ENCODE data around the gene ADAMTS14.

ADAMTS14 gene

DNA sequence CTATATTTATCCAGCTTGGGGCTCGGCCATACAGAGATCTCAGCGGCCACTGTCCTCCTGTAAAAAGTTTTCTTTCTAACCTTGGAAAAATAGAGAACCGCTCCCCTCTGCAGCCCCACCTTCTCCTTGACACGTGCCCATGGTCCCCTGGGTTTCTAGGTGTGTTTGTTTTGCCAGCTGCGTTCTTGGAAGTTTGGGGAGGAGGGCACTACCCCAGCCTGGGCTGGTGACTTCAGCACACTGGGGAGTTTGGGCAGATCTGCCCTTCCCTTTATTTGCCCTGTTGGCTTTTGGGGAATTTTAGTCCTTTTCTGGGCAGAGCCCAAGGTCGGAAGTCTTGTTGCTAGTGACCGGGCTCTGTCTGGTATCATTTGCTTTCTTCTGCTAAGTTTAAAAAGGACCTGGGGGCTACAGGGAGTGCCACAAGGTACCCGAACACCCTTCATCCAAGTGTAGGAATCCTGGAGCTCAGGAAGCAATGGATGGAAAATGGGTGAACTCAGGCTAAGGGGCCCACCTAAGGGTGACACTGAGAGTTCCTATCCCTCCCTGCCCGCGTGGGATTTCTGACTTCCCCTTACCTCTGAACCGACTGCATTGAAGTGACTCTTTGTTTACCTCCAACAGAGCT is 1.7 kb downstream of the ADAMTS14 start:
- TF ChIP-seq, protein P1, sequence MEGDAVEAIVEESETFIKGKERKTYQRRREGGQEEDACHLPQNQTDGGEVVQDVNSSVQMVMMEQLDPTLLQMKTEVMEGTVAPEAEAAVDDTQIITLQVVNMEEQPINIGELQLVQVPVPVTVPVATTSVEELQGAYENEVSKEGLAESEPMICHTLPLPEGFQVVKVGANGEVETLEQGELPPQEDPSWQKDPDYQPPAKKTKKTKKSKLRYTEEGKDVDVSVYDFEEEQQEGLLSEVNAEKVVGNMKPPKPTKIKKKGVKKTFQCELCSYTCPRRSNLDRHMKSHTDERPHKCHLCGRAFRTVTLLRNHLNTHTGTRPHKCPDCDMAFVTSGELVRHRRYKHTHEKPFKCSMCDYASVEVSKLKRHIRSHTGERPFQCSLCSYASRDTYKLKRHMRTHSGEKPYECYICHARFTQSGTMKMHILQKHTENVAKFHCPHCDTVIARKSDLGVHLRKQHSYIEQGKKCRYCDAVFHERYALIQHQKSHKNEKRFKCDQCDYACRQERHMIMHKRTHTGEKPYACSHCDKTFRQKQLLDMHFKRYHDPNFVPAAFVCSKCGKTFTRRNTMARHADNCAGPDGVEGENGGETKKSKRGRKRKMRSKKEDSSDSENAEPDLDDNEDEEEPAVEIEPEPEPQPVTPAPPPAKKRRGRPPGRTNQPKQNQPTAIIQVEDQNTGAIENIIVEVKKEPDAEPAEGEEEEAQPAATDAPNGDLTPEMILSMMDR (IDR thresholded peaks at IDR 0.05), result no peak

DNA sequence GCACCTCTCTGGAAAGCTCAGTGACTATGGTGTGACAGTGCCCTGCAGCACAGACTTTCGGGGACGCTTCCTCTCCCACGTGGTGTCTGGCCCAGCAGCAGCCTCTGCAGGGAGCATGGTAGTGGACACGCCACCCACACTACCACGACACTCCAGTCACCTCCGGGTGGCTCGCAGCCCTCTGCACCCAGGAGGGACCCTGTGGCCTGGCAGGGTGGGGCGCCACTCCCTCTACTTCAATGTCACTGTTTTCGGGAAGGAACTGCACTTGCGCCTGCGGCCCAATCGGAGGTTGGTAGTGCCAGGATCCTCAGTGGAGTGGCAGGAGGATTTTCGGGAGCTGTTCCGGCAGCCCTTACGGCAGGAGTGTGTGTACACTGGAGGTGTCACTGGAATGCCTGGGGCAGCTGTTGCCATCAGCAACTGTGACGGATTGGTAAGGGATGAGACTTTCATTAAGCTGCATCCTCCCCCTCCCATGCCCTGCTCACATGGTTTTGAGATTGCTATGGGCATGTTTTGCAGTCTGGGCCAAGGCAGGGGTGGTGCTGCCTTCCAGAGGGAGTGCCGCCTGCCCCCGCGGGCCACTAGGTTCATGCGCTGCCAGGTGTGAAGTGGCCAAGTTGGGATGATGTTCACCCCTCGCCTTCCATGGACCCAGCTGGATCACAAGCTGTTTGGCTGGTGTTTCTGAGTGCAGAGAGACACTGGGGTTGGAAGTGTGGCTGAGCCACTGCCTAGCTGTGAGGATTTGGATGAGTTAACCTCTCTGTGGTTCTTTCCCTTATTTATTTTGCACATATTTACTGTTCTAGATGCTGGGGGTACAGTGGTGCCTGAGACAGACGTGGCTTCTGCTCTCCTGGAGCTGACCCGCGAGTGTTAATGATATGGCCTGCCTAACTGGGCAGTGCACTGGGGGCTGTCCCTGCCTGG is 2.5 kb downstream of the ADAMTS14 start:
- TF ChIP-seq, protein P1 (IDR thresholded peaks at IDR 0.05), result no peak

DNA sequence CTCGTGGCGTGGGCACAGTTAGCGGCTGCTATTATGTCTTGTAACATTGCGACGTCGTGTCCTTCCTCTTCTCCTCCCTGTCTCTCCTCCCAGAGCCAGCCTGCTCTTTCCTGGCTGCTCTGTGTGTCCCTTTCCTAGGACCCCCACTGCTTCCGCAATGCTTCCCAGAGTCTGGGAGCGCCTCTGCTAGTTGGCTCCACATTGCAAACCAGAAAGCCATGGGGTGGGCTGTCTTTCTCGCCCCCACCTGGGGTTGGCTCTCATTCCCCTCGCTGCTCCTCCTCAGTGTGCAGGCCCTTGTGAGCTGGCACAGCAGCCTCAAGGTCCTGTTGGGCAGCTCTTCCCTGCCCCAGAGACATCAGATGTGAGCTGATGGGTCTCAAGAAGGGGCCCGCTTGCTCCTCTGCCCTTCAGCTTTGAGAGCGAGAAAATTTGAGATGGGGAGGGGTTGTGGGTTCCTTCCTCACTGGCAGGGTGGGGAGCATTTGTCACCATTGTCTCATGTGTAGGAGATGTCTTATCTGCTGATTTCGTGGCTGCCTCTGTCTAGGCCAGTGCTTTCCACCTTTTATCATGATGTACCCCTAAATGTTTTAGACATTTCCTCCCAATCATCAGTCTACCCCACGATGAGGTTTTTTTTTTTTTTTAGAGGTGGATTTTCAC is 3.3 kb downstream of the ADAMTS14 start:
- TF ChIP-seq, protein P1 (IDR thresholded peaks at IDR 0.05), result no peak

DNA sequence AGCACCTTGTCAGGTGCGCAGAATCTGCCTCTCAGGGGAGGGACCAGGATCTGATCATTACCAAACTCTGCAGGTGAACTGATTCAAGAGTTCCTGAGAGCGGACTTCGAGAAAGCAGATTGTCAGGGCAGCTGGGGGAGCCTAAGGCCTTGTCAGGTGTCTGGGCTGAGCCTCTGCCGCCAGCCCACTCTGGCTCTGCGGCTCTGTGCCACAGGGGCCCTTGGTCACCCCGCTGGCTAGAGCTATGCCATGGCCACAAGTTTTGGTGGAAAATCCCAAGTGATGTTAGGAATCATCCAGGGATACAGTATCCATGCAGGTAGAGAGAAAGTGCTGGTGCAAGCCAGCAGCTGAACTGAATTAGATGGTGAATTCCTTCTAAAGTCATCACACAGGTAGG is 4.2 kb downstream of the ADAMTS14 start:
- TF ChIP-seq, protein P1 (IDR thresholded peaks at IDR 0.05), result no peak

DNA sequence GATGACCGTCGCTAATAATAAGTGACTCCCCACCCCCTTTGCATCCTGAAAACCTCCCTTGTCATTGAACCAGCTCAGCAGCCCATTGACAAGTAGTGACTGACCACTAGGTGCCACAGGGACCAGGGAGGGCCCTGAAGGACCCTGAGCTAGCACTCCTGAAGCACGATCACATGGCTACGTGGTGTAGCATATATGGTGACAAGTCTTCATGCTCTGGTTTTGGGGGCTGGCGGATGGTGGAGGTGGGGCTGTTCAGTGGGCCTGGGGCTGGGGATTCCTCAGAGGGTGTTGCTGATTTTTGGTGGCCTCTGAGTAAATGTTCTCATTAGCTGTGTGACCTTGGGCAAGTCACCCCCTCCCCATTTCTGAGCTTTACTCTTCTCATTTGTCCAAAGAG is 4.7 kb downstream of the ADAMTS14 start:
- TF ChIP-seq, protein P1 (IDR thresholded peaks at IDR 0.05), result no peak

DNA sequence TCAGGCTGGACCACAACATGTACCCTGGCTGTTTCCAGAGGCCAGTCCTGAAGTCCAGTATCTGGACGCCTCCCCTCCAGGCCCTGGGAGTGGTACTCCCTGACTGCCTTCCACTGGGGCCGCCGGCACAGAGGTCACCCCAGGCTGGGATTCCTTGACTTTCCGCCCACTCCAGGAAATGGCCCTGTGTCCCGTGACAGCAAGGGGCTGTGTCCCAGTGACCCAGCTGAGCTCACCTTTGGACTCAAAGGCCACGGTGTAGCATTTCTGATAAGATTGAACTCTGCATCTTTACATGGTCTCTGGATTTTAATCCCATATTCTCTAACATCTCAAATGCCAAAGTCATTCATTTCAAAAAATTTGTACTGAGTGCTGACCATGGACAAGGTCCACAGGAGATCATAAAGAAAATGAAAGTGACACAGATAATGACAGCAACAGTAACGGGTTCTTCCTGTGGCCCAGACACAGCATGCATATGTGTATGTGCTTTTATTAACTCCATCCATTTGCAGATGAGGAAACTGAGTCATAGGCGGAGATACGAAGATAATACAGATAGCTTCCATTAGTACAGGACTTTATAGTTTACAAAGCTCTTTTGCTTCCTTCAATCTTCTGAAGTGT is 5.4 kb downstream of the ADAMTS14 start:
- TF ChIP-seq, protein P1 (IDR thresholded peaks at IDR 0.05), result no peak

DNA sequence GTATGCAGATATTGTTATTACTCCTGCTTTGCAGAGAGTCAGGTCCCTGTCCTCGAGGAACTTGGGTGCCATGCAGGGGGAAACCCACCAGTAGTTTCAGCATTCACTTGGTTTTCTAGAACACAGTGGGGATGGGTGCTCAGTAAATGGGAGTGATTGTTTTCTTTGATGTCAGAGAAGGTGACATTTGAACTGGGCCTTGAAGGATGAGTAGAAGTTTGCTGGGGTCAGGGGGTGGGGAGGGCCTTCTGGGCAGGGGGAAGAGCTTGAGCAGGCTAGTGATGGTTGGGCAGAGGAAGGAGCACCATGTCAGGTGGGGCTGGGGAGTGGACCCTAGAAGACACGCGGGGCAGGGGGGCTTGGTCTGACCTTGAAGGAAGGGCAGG is 5.9 kb downstream of the ADAMTS14 start:
- TF ChIP-seq, protein P1 (IDR thresholded peaks at IDR 0.05), result no peak
